Hepatocyte (in vitro differentiated cells): ENCODE measurements around the gene ATG3.

ENCODE experiments used
- EZH2 ChIP-seq: fragments of 200-600 bp; sonication (generic); IDR thresholded peaks from 2 replicates; pipeline ENCODE4 v1.6.1; 2016; ENCODE audit warnings: antibody characterized with exemption, mild to moderate bottlenecking, borderline replicate concordance
- EZH2phosphoT487 ChIP-seq: fragments of 200-600 bp; sonication (generic); IDR thresholded peaks from one replicate; pipeline ENCODE4 v1.6.1; 2018; ENCODE audit warnings: antibody characterized with exemption, mild to moderate bottlenecking, low read depth, moderate library complexity; ENCODE audit not compliant: unreplicated experiment, severe bottlenecking
- TF ChIP-seq, protein P1 (sequence below): fragments of 200-600 bp; sonication (generic); IDR thresholded peaks from 2 replicates; pipeline ENCODE4 v1.5.1; 2016; ENCODE audit warnings: antibody characterized with exemption, mild to moderate bottlenecking; ENCODE audit not compliant: poor library complexity

DNA sequence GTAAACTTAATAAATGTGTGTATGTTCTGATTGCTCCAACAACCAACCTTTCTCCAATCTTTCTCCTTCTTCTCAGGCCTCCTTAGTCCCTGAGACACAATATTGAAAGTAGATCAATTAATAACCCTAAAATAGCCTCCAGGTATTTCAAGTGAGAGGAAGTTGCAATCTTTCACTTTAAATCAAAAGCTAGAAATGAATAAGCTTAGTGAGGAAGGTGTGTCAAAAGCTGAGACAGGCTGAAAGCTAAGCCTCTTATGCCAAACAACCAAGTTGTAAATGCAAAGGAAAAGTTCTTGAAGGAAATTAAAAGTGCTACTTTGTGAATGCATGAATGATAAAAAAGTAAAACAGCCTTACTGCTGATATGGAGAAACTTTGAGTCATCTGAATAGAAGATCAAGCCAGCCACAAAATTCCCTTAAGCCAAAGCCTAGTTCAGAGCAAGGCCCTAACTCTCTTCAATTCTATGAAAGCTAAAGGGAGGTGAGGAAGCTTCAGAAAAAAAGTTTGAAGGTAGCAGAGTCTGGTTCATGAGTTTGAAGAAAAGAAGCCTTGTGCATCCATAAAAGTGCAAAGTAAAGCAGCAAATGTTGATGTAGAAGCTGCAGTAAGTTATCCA, 40.6 kb upstream of the ATG3 start:
- TF ChIP-seq, protein P1, sequence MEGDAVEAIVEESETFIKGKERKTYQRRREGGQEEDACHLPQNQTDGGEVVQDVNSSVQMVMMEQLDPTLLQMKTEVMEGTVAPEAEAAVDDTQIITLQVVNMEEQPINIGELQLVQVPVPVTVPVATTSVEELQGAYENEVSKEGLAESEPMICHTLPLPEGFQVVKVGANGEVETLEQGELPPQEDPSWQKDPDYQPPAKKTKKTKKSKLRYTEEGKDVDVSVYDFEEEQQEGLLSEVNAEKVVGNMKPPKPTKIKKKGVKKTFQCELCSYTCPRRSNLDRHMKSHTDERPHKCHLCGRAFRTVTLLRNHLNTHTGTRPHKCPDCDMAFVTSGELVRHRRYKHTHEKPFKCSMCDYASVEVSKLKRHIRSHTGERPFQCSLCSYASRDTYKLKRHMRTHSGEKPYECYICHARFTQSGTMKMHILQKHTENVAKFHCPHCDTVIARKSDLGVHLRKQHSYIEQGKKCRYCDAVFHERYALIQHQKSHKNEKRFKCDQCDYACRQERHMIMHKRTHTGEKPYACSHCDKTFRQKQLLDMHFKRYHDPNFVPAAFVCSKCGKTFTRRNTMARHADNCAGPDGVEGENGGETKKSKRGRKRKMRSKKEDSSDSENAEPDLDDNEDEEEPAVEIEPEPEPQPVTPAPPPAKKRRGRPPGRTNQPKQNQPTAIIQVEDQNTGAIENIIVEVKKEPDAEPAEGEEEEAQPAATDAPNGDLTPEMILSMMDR, result no peak
- TF ChIP-seq EZH2phosphoT487 (no peak), EZH2 (no peak)
